Body of pancreas (tissue), 4 donors: ENCODE results near the gene LRRC4. TPM values are rescaled to one million over a fixed set of nuclear protein-coding genes. Genes with fewer than 3 reads are reported as not detected.
A peak's percentile ranks its signal among the peaks of the same experiment; 100 is the strongest.

ENCODE experiments used
- ATAC-seq: fragments of 150-250 bp; one replicate; pipeline ENCODE4 v1.9.1; 2016
- DNase-seq, 4 donors: peaks; one replicate each; pipeline ENCODE4 v3.0.0-alpha.2; 2019
- H3K27ac ChIP-seq, 4 donors: fragments of 200-600 bp; sonication (generic); 1 replicate in 3 of 4; 2 replicates in 1 of 4; pipeline versions ENCODE4 v1.5.1 to v1.6.1; 2016 to 2019; ENCODE audit warnings: mild to moderate bottlenecking in 1 of 4, mixed read lengths in 1 of 4, moderate library complexity in 1 of 4
- H3K27me3 ChIP-seq, 2 donors: fragments of 200-600 bp; sonication (generic); one replicate each; pipeline ENCODE4 v1.6.0; 2016; ENCODE audit warnings: mild to moderate bottlenecking in 1 of 2
- H3K36me3 ChIP-seq, 2 donors: fragments of 200-600 bp; sonication (generic); replicated peaks in 1 of 2; 2 replicates each; pipeline ENCODE4 v1.5.1; 2016; ENCODE audit warnings: low read depth in 2 of 2; ENCODE audit not compliant: insufficient read depth in 1 of 2
- H3K4me1 ChIP-seq: fragments of 200-600 bp; sonication (generic); one replicate; pipeline ENCODE4 v1.6.0; 2016
- H3K4me3 ChIP-seq, 2 donors: fragments of 200-600 bp; sonication (generic); 1 replicate in 1 of 2; 2 replicates in 1 of 2; pipeline ENCODE4 v1.5.1; 2016 to 2019
- H3K9me3 ChIP-seq, 3 donors: fragments of 200-600 bp; sonication (generic); 1 replicate in 2 of 3; 2 replicates in 1 of 3; pipeline ENCODE4 v1.5.1; 2016
- CTCF ChIP-seq, 7 experiments: fragments of 450-650 bp in 4 of 7; fragments of 200-600 bp in 3 of 7; sonication (generic) in 3 of 7; IDR thresholded peaks; one replicate each; pipeline ENCODE4 v1.5.1; 2016 to 2019; ENCODE audit warnings: antibody characterized with exemption in 7 of 7
- POLR2A ChIP-seq, 3 donors: fragments of 450-650 bp; IDR thresholded peaks; one replicate each; pipeline ENCODE4 v1.6.1; 2016; ENCODE audit warnings: antibody characterized with exemption in 3 of 3, mild to moderate bottlenecking in 2 of 3
- WGBS, 2 donors: methylation state at CpG; one replicate each; pipeline ENCODE4 v1.1.5; 2017; 5-methylcytosine and 5-hydroxymethylcytosine counted together
- intact Hi-C: fragments of 100-400 bp; cut with DNase I; formaldehyde crosslinking; loops from one replicate; pipeline ENCODE4 v1.15.1; 2023
- total RNA-seq, 2 donors: library from RNA; depleted of rRNA; stranded (reverse); fragments of >200 nt; gene quantifications; one replicate each; pipeline ENCODE4 v1.1.0, GENCODE V29; 2016

LRRC4 gene
- total RNA-seq, 2 donors from 2014 or later = under 0.01 to 0.33 TPM

GRCh38 chr7:128045766-128046165 lies 14.5 kb upstream of the LRRC4 start:
- Histone ChIP-seq H3K36me3 (peaks cover 0 to 2% of the 10 kb centered on the region in 2 donors), H3K4me3 (no peak overlapping the region), H3K27me3 (no peaks in the 10 kb centered on the region), H3K9me3 (no peaks in the 10 kb centered on the region), H3K27ac (no peak overlapping the region), H3K4me1 (no peaks in the 10 kb centered on the region)
- intact Hi-C loops = no loop called here
- 88 to 89% methylated on average over 1 of the region's 1 CpG for WGBS, 2 donors
- no peak for DNase-seq
- no peak for ATAC-seq
- no peak for TF ChIP-seq POLR2A (IDR thresholded peaks at IDR 0.05)
- no peak for TF ChIP-seq CTCF (IDR thresholded peaks at IDR 0.05)

GRCh38 chr7:128045158-128045557 lies 13.9 kb upstream of the LRRC4 start:
- no peak for DNase-seq
- H3K27me3 ChIP-seq = no peaks in the 10 kb centered on the region
- TF ChIP-seq CTCF (IDR thresholded peaks at IDR 0.05) (no peak), POLR2A (IDR thresholded peaks at IDR 0.05) (no peak)
- H3K27ac ChIP-seq = no peak overlapping the region
- no peaks in the 10 kb centered on the region for H3K9me3 ChIP-seq
- ATAC-seq = no peak
- 67 to 71% methylated on average over 1 of the region's 1 CpG for WGBS, 2 donors
- intact Hi-C loops = no loop called here
- no peaks in the 10 kb centered on the region for H3K4me1 ChIP-seq
- H3K4me3 ChIP-seq = no peak overlapping the region
- H3K36me3 ChIP-seq = peaks cover 0 to 2% of the 10 kb centered on the region in 2 donors

- Histone ChIP-seq H3K4me3 (no peak overlapping the region), H3K27ac (no peak overlapping the region), H3K4me1 (no peaks in the 10 kb centered on the region), H3K36me3 (peaks cover 0 to 2% of the 10 kb centered on the region in 2 donors), H3K27me3 (no peaks in the 10 kb centered on the region), H3K9me3 (no peaks in the 10 kb centered on the region)
- intact Hi-C loops = no loop called here
- ATAC-seq = no peak
- no peak for DNase-seq
- 77 to 88% methylated on average over 5 of the region's 5 CpGs for WGBS, 2 donors
- TF ChIP-seq POLR2A (IDR thresholded peaks at IDR 0.05) = no peak
- no peak for TF ChIP-seq CTCF (IDR thresholded peaks at IDR 0.05)
Observed at GRCh38 chr7:128044064-128044463, 12.8 kb upstream of the LRRC4 start.

- 69 to 80% methylated on average over 2 of the region's 2 CpGs for WGBS, 2 donors
- H3K4me1 ChIP-seq = peaks cover 4% of the 10 kb centered on the region
- no peak overlapping the region for H3K27ac ChIP-seq
- H3K36me3 ChIP-seq = peaks cover 0 to 2% of the 10 kb centered on the region in 2 donors
- ATAC-seq (no peak), DNase-seq (no peak)
- no peak overlapping the region for H3K4me3 ChIP-seq
- no peaks in the 10 kb centered on the region for H3K27me3 ChIP-seq
- TF ChIP-seq CTCF (IDR thresholded peaks at IDR 0.05) (no peak), POLR2A (IDR thresholded peaks at IDR 0.05) (no peak)
- no peaks in the 10 kb centered on the region for H3K9me3 ChIP-seq
- intact Hi-C loops = no loop called here
Observed at GRCh38 chr7:128042012-128042411, 10.8 kb upstream of the LRRC4 start.

- TF ChIP-seq POLR2A (IDR thresholded peaks at IDR 0.05) (no peak), CTCF (IDR thresholded peaks at IDR 0.05) (no peak)
- no peak for ATAC-seq
- intact Hi-C loops = no loop called here
Observed at GRCh38 chr7:128041203-128041602, 10.0 kb upstream of the LRRC4 start.

More at GRCh38 chr7:128041203-128041602, 10.0 kb upstream of the LRRC4 start:
- Histone ChIP-seq H3K4me3 (no peak overlapping the region), H3K27me3 (no peaks in the 10 kb centered on the region), H3K4me1 (peaks cover 4% of the 10 kb centered on the region), H3K27ac (no peak overlapping the region), H3K36me3 (peaks cover 0 to 2% of the 10 kb centered on the region in 2 donors), H3K9me3 (no peaks in the 10 kb centered on the region)
- WGBS, 2 donors = 61 to 77% methylated on average over 7 of the region's 7 CpGs
- DNase-seq = peak in 2 of 4 donors; percentile 17 to 44
